Epithelial cell of esophagus (primary cell): ENCODE measurements around the gene HSP90AA1.
"Not testable (repeated sequence)": the region's sequence is repeated elsewhere in the genome, so short reads cannot be mapped to it uniquely, and the experiment has no call there.

Source experiments
- DNase-seq: peaks from one replicate; pipeline ENCODE4 v3.0.0; 2010; ENCODE audit warnings: low read depth
- H3K4me3 ChIP-seq: 2 replicates; pipeline ENCODE4 v1.5.1; 2011; ENCODE audit warnings: mild to moderate bottlenecking, low read length, control low read depth
- TF ChIP-seq, protein P1 (sequence below): IDR thresholded peaks from 2 replicates; pipeline ENCODE4 v1.5.1; 2011; ENCODE audit warnings: low read depth, mild to moderate bottlenecking, low read length, control low read depth, inconsistent platforms; ENCODE audit not compliant: insufficient read depth; ENCODE audit errors: missing control alignments

Gene HSP90AA1

GRCh38 chr14:102086972-102087761 lies at the start of gene HSP90AA1:
TSS of gene HSP90AA1 (minus strand) at chr14:102087044. CDS start at chr14:102086378, 666 bp downstream.
- H3K4me3 ChIP-seq: peak within 1 kb of the TSS; percentile 75
- TF ChIP-seq, protein P1, sequence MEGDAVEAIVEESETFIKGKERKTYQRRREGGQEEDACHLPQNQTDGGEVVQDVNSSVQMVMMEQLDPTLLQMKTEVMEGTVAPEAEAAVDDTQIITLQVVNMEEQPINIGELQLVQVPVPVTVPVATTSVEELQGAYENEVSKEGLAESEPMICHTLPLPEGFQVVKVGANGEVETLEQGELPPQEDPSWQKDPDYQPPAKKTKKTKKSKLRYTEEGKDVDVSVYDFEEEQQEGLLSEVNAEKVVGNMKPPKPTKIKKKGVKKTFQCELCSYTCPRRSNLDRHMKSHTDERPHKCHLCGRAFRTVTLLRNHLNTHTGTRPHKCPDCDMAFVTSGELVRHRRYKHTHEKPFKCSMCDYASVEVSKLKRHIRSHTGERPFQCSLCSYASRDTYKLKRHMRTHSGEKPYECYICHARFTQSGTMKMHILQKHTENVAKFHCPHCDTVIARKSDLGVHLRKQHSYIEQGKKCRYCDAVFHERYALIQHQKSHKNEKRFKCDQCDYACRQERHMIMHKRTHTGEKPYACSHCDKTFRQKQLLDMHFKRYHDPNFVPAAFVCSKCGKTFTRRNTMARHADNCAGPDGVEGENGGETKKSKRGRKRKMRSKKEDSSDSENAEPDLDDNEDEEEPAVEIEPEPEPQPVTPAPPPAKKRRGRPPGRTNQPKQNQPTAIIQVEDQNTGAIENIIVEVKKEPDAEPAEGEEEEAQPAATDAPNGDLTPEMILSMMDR: no peak
- peak; percentile 91 for DNase-seq

DNA sequence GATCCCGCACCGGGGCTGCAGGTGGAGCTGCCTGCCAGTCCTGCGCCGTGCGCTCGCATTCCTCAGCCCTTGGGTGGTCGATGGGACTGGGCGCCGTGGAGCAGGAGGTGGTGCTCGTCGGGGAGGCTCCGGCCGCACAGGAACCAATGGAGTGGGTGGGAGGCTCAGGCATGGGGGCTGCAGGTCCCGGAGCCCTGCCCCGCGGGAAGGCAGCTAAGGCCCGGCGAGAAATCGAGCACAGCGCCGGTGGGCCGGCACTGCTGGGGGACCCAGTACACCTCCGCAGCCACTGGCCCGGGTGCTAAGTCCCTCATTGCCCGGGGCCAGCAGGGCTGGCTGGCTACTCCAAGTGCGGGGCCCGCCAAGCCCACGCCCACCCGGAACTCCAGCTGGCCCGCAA lies 48.6 kb upstream of the HSP90AA1 start:
- H3K4me3 ChIP-seq, DNase-seq: not testable (repeated sequence)

DNA sequence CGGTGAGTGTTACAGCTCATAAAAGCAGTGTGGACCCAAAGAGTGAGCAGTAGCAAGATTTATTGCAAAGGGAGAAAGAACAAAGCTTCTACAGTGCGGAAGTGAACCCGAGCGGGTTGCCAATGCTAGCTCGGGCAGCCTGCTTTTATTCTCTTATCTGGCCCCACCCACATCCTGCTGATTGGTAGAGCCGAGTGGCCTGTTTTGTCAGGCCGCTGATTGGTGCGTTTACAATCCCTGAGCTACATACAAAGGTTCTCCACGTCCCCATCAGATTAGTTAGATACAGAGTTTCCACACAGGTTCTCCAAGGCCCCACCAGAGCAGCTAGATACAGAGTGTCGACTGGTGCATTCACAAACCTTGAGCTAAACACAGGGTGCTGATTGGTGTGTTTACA lies 47.9 kb upstream of the HSP90AA1 start:
- not testable (repeated sequence) for H3K4me3 ChIP-seq, DNase-seq

GRCh38 chr14:102134021-102134420 lies 47.2 kb upstream of the HSP90AA1 start:
- DNase-seq, H3K4me3 ChIP-seq: not testable (repeated sequence)

GRCh38 chr14:102131741-102132140 lies 44.9 kb upstream of the HSP90AA1 start:
- H3K4me3 ChIP-seq: no peak overlapping the region
- DNase-seq: peak; percentile 18
- TF ChIP-seq, protein P1: no peak

DNA sequence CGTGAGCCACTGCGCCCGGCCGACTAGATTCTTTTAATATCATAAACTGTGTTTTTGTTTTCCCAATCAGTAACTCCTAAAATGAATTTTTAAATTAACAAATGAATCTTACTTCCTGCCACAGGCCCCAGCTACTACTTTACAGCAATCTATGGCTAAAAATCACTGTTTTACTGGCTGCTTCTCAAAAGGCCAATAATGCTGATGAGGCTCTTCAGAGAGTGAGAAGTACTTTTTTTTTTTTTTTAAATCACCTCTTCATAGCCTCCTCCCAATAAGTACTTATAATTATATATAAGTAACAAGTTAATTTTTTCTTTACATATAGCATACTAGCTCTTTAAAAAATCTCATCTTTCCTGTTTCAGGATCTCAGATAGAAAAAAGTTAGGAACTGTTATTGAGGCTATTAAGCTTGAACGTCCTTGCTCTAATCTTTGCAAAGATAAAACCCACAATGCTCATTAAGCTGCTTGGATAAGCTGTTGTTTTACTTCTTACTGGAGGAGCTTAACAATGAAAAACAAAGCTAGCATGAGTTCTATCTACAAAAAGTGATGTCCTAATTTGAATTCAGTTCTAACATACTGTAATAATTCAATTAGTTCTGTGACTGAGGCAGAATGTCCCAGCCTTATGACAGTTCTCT lies 40.1 kb upstream of the HSP90AA1 start:
- TF ChIP-seq, protein P1: no peak
- H3K4me3 ChIP-seq: no peak overlapping the region
- no peak for DNase-seq

GRCh38 chr14:102125546-102125945 lies 38.7 kb upstream of the HSP90AA1 start:
- TF ChIP-seq, protein P1: no peak
- H3K4me3 ChIP-seq: no peak overlapping the region
- peak; percentile 65 for DNase-seq

DNA sequence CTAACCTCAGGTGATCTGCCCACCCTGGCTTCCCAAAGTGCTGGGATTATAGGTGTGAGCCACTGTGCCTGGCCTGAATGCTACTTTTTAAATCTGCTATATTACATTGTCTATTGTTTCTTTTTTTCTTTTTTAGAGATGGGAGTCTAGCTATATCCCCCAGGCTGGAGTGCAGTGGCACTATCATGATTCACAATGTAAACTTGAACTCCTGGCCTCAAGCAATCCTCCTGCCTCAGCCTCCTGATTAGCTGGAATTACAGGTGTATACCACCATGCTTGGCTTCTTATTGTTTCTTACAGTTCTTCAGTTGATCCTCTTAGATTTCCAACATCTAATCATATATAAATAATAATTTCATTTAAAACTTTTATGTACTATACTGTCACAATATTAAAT lies 37.6 kb upstream of the HSP90AA1 start:
- H3K4me3 ChIP-seq: no peak overlapping the region
- no peak for DNase-seq
- TF ChIP-seq, protein P1: no peak
